ENCODE measurements around the gene ATP6V1B1. TPM values are rescaled to one million over a fixed set of nuclear protein-coding genes. Genes with fewer than 3 reads are reported as not detected.

Gene ATP6V1B1
- total and polyA plus RNA-seq, 2 experiments from 2014 or later: not detected

DNA sequence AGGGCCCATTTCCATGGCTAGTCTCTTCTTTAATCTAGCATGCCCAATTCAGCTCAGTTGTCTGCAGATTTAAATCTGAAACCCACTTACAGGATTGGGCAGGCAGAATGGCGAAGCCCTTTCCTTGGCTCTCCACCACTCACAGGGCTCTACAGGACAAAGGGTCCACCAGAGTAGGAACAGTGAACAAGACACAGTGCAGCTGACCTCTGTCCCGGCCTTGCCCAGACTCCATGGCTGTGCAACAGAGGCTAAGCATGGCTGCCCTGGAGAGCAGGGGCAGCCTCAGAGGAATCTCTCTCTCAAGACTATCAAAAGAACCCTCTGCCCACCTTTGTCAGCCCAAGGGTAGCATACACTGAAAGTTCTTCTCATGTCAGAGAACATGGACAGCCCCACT, 9.7 kb upstream of the ATP6V1B1 start:
- ATAC-seq (no peak), DNase-seq (ENCODE audit: low spot score) (no peak)
- no peak overlapping the region for H3K27ac Mint-ChIP-seq
- H3K4me1 Mint-ChIP-seq: peaks cover 15% of the 10 kb centered on the region
- peaks cover 4% of the 10 kb centered on the region; the same call in 1 of the 2 replicates for H3K4me1 ChIP-seq (ENCODE audit: insufficient read depth)
- no peaks in the 10 kb centered on the region for H4K20me1 ChIP-seq (replicated peaks; ENCODE audit: insufficient read depth)
- no peaks in the 10 kb centered on the region for H3F3A ChIP-seq (replicated peaks; ENCODE audit: low read depth)
- H3K36me3 ChIP-seq (ENCODE audit: insufficient read depth): no peaks in the 10 kb centered on the region
- no peak overlapping the region for H3K27ac ChIP-seq (ENCODE audit: low read depth)
- H3K27me3 Mint-ChIP-seq (ENCODE audit: insufficient read depth, low read depth, poor library complexity): peaks cover 15% of the 10 kb centered on the region
- H3K9me3 Mint-ChIP-seq: no peaks in the 10 kb centered on the region
- no peak overlapping the region for H3K4me3 ChIP-seq
- H3K27me3 ChIP-seq (ENCODE audit: insufficient read depth): 0 out of 2 replicates have a peak, but pooled peaks cover 4% of the 10 kb centered on the region
- no peak overlapping the region for H3K4me2 ChIP-seq
- no peak overlapping the region for H2AFZ ChIP-seq
- no peak overlapping the region for H3K4me3 Mint-ChIP-seq
- H3K9me2 ChIP-seq (ENCODE audit: insufficient read depth): no peaks in the 10 kb centered on the region
- H3K79me2 ChIP-seq (replicated peaks; ENCODE audit: insufficient read depth): no peaks in the 10 kb centered on the region
- TF ChIP-seq EZH2 (IDR thresholded peaks at IDR 0.05; ENCODE audit: low read depth, unreplicated experiment): no peak
- no peak for TF ChIP-seq CREB1 (CRISPR knock-in tag; IDR thresholded peaks at IDR 0.05; ENCODE audit: low read depth)
- no peak for TF ChIP-seq ZNF114 (CRISPR knock-in tag; IDR thresholded peaks at IDR 0.05)
- TF ChIP-seq STAT1 (IDR thresholded peaks at IDR 0.05; ENCODE audit: unreplicated experiment): no peak
- TF ChIP-seq, protein P1, sequence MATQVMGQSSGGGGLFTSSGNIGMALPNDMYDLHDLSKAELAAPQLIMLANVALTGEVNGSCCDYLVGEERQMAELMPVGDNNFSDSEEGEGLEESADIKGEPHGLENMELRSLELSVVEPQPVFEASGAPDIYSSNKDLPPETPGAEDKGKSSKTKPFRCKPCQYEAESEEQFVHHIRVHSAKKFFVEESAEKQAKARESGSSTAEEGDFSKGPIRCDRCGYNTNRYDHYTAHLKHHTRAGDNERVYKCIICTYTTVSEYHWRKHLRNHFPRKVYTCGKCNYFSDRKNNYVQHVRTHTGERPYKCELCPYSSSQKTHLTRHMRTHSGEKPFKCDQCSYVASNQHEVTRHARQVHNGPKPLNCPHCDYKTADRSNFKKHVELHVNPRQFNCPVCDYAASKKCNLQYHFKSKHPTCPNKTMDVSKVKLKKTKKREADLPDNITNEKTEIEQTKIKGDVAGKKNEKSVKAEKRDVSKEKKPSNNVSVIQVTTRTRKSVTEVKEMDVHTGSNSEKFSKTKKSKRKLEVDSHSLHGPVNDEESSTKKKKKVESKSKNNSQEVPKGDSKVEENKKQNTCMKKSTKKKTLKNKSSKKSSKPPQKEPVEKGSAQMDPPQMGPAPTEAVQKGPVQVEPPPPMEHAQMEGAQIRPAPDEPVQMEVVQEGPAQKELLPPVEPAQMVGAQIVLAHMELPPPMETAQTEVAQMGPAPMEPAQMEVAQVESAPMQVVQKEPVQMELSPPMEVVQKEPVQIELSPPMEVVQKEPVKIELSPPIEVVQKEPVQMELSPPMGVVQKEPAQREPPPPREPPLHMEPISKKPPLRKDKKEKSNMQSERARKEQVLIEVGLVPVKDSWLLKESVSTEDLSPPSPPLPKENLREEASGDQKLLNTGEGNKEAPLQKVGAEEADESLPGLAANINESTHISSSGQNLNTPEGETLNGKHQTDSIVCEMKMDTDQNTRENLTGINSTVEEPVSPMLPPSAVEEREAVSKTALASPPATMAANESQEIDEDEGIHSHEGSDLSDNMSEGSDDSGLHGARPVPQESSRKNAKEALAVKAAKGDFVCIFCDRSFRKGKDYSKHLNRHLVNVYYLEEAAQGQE (IDR thresholded peaks at IDR 0.05; ENCODE audit: unreplicated experiment): no peak
- TF ChIP-seq EZH2phosphoT487 (IDR thresholded peaks at IDR 0.05; ENCODE audit: unreplicated experiment): no peak
- TF ChIP-seq, protein P2, sequence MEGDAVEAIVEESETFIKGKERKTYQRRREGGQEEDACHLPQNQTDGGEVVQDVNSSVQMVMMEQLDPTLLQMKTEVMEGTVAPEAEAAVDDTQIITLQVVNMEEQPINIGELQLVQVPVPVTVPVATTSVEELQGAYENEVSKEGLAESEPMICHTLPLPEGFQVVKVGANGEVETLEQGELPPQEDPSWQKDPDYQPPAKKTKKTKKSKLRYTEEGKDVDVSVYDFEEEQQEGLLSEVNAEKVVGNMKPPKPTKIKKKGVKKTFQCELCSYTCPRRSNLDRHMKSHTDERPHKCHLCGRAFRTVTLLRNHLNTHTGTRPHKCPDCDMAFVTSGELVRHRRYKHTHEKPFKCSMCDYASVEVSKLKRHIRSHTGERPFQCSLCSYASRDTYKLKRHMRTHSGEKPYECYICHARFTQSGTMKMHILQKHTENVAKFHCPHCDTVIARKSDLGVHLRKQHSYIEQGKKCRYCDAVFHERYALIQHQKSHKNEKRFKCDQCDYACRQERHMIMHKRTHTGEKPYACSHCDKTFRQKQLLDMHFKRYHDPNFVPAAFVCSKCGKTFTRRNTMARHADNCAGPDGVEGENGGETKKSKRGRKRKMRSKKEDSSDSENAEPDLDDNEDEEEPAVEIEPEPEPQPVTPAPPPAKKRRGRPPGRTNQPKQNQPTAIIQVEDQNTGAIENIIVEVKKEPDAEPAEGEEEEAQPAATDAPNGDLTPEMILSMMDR (conservative IDR thresholded peaks at IDR 0.05; ENCODE audit: low read depth in 2 of 2): no peak
- no peak for TF ChIP-seq JUNB (IDR thresholded peaks at IDR 0.05; ENCODE audit: unreplicated experiment)
- TF ChIP-seq, protein P3, sequence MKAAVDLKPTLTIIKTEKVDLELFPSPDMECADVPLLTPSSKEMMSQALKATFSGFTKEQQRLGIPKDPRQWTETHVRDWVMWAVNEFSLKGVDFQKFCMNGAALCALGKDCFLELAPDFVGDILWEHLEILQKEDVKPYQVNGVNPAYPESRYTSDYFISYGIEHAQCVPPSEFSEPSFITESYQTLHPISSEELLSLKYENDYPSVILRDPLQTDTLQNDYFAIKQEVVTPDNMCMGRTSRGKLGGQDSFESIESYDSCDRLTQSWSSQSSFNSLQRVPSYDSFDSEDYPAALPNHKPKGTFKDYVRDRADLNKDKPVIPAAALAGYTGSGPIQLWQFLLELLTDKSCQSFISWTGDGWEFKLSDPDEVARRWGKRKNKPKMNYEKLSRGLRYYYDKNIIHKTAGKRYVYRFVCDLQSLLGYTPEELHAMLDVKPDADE (IDR thresholded peaks at IDR 0.05): no peak
- TF ChIP-seq POLR2AphosphoS5 (IDR thresholded peaks at IDR 0.05; ENCODE audit: low read depth): no peak
- no peak for TF ChIP-seq ZNF331 (CRISPR knock-in tag; IDR thresholded peaks at IDR 0.05; ENCODE audit: low read depth)
- no peak for TF ChIP-seq NANOG (IDR thresholded peaks at IDR 0.05; ENCODE audit: borderline replicate concordance)
- TF ChIP-seq ZNF462 (CRISPR knock-in tag; IDR thresholded peaks at IDR 0.05): no peak
- H3K36me3 Mint-ChIP-seq (ENCODE audit: low read depth): no peaks in the 10 kb centered on the region; the same call in 2 of the 3 replicates
